HUES64 (cell line): ENCODE measurements around the gene CRISP1.

ENCODE experiments used
- H3K27ac ChIP-seq: 2 replicates; pipeline ENCODE4 v1.7.0; 2013; ENCODE audit warnings: low read depth, low read length, inconsistent platforms
- H3K27me3 ChIP-seq: 2 replicates; pipeline ENCODE4 v1.6.1; 2013; ENCODE audit warnings: mild to moderate bottlenecking, low read length; ENCODE audit not compliant: insufficient read depth
- H3K36me3 ChIP-seq: 2 replicates; pipeline ENCODE4 v1.6.1; 2013; ENCODE audit warnings: mild to moderate bottlenecking, low read length; ENCODE audit not compliant: insufficient read depth
- H3K4me1 ChIP-seq: 2 replicates; pipeline ENCODE4 v1.6.1; 2013; ENCODE audit warnings: mild to moderate bottlenecking, low read length, moderate library complexity; ENCODE audit not compliant: insufficient read depth
- H3K4me3 ChIP-seq: 2 replicates; pipeline ENCODE4 v1.5.1; 2013; ENCODE audit warnings: mild to moderate bottlenecking, low read length, moderate library complexity
- H3K9ac ChIP-seq: 2 replicates; pipeline ENCODE4 v1.6.1; 2013; ENCODE audit warnings: mild to moderate bottlenecking, low read depth, low read length
- H3K9me3 ChIP-seq: 2 replicates; pipeline ENCODE4 v1.6.1; 2013; ENCODE audit warnings: low read depth, low read length; ENCODE audit not compliant: insufficient read depth
- WGBS: fragments of 150-250, 120-280 bp; methylation state at CpG from one replicate; pipeline ENCODE4 v1.1.7; 2013; ENCODE audit warnings: missing lambda C conversion rate; 5-methylcytosine and 5-hydroxymethylcytosine counted together

The CRISP1 gene

GRCh38 chr6:49892280-49892679 is 25.9 kb upstream of the CRISP1 start:
- no peak overlapping the region for H3K27ac ChIP-seq
- WGBS: 87% methylated on average over 3 of the region's 3 CpGs
- H3K27me3 ChIP-seq: peaks cover 69% of the 10 kb centered on the region
- H3K9ac ChIP-seq: no peak overlapping the region
- H3K4me3 ChIP-seq: no peak overlapping the region
- H3K9me3 ChIP-seq: peaks cover 6% of the 10 kb centered on the region; the same call in 1 of the 2 replicates
- peaks cover 26% of the 10 kb centered on the region for H3K4me1 ChIP-seq
- H3K36me3 ChIP-seq: no peaks in the 10 kb centered on the region

DNA sequence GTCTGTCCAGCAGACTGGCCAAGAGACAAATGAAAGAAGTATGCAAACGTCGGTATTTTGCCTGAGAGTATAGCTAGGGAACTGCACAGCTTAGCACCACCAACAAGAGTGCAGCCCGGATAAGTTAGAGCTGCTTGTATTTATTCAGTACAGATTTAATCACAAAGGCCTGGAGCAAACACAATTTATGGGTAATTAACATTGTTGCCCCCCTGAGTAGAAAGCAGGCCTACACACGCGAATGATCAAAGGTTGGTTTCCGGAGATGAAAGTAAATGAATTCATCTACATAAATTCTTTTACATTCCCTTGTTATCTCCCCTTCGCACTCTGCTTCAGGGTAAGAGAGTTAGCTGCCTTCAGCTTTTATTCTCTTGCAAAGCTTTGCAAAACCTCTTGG is 24.7 kb upstream of the CRISP1 start:
- no peak overlapping the region for H3K4me3 ChIP-seq
- H3K4me1 ChIP-seq: peaks cover 26% of the 10 kb centered on the region
- H3K27me3 ChIP-seq: peaks cover 79% of the 10 kb centered on the region
- H3K9me3 ChIP-seq: peaks cover 6% of the 10 kb centered on the region; the same call in 1 of the 2 replicates
- no peaks in the 10 kb centered on the region for H3K36me3 ChIP-seq
- H3K9ac ChIP-seq: no peak overlapping the region
- WGBS: 3% methylated on average over 7 of the region's 7 CpGs
- no peak overlapping the region for H3K27ac ChIP-seq

- H3K4me1 ChIP-seq: peaks cover 26% of the 10 kb centered on the region
- H3K4me3 ChIP-seq: no peak overlapping the region
- WGBS: 91% methylated on average over 5 of the region's 5 CpGs
- H3K27ac ChIP-seq: no peak overlapping the region
- H3K36me3 ChIP-seq: no peaks in the 10 kb centered on the region
- H3K9ac ChIP-seq: no peak overlapping the region
- no peaks in the 10 kb centered on the region for H3K9me3 ChIP-seq
- H3K27me3 ChIP-seq: peaks cover 80% of the 10 kb centered on the region
Observed at GRCh38 chr6:49888742-49889431, 22.6 kb upstream of the CRISP1 start.

DNA sequence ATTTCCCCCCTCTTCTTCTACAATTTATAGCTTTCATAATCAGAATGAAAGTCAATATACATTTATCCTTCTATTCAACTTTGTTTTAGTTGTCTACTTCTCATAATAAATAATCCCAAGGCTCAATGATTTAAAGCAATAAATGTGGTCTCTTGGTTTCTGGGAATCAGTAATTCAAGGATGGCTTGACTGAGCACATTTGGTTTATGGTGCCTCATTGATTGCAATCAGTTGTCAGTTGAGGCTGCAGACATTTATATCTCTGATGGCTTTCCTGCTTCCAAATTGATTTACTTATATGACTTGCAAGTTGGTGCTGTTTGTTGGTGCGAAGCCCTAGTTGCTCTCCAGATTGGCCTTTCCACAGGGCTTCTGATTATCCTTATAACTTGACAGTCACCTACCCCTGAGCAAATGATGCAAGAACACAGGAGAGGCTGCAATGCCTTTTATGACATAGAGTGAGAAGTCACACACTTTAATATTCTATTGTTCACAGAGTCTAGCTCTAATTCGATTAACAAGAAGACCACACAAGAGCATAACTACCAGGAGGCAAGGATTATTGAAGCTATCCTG is 2.7 kb upstream of the CRISP1 start:
- no peaks in the 10 kb centered on the region for H3K9me3 ChIP-seq
- 47% methylated on average over 2 of the region's 2 CpGs for WGBS
- no peak overlapping the region for H3K4me3 ChIP-seq
- H3K27ac ChIP-seq: no peak overlapping the region
- no peaks in the 10 kb centered on the region for H3K27me3 ChIP-seq
- H3K9ac ChIP-seq: no peak overlapping the region
- H3K4me1 ChIP-seq: no peaks in the 10 kb centered on the region
- H3K36me3 ChIP-seq: no peaks in the 10 kb centered on the region

- H3K9me3 ChIP-seq: no peaks in the 10 kb centered on the region
- no peaks in the 10 kb centered on the region for H3K27me3 ChIP-seq
- H3K36me3 ChIP-seq: no peaks in the 10 kb centered on the region
- no peak overlapping the region for H3K27ac ChIP-seq
- WGBS: 66% methylated on average over 2 of the region's 2 CpGs
- H3K9ac ChIP-seq: no peak overlapping the region
- H3K4me3 ChIP-seq: no peak overlapping the region
- no peaks in the 10 kb centered on the region for H3K4me1 ChIP-seq
Observed at GRCh38 chr6:49856282-49856681, 10.1 kb downstream of the CRISP1 start.

GRCh38 chr6:49855221-49855620 is 11.1 kb downstream of the CRISP1 start:
- 92% methylated on average over 4 of the region's 4 CpGs for WGBS
- Histone ChIP-seq H3K27ac (no peak overlapping the region), H3K36me3 (no peaks in the 10 kb centered on the region), H3K4me3 (no peak overlapping the region), H3K27me3 (no peaks in the 10 kb centered on the region), H3K9me3 (no peaks in the 10 kb centered on the region), H3K9ac (no peak overlapping the region), H3K4me1 (no peaks in the 10 kb centered on the region)

DNA sequence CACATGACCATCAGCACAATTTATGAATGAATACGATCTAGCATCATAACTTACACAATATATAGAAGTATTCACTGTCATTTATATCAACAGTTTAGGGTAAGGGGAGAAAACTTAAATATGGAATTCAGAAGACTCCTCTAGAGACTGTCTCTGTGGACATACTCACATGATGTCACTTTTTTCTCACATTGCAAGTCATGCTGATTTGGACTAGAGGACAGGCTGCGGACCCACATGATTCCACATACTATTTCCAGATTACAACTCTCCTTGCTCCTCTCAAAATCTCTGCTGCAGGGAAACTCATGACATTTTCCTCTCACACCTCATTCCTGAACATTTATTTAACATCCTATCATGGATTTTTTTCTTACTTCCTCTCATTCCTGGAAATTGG is 13.4 kb downstream of the CRISP1 start:
- H3K9ac ChIP-seq: no peak overlapping the region
- H3K9me3 ChIP-seq: no peaks in the 10 kb centered on the region
- H3K4me1 ChIP-seq: no peaks in the 10 kb centered on the region
- no peaks in the 10 kb centered on the region for H3K36me3 ChIP-seq
- WGBS: 93% methylated on average over 1 of the region's 2 CpGs
- no peak overlapping the region for H3K27ac ChIP-seq
- no peaks in the 10 kb centered on the region for H3K27me3 ChIP-seq
- no peak overlapping the region for H3K4me3 ChIP-seq

DNA sequence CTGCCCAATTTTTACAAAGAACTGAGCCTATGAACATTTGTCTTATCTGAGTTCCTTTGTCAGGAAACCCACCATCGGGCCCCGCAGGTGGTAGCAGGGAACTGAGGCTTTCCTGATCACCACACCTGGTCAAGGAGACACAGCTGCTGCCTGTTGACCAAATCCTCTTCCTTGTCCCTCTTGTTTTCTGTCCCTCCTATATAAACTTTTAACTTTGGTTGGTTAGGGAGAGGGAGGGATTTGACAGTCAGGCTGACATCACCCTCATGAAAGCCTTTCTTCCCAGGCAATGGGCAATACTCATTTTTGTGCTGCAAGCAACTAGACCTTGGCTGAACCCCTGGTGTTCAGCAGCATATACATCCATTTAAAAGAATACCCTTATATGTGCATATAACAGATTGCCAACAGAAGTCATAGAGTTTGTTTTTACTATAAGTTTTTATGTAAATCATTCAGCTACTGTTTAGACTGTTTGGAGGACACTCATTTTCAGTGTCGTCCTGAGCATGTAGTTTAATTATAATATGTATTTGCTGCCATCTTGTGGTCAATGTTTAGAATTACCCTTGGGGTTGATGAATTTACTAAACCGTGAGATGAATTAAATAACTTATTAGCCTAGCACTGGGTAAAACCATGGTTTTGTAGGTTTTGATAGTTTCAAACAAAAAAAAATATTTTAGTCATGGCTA is 17.0 kb downstream of the CRISP1 start:
- H3K9me3 ChIP-seq: no peaks in the 10 kb centered on the region
- no peak overlapping the region for H3K9ac ChIP-seq
- 48% methylated on average over 4 of the region's 4 CpGs for WGBS
- no peaks in the 10 kb centered on the region for H3K27me3 ChIP-seq
- H3K27ac ChIP-seq: no peak overlapping the region
- H3K4me1 ChIP-seq: no peaks in the 10 kb centered on the region
- H3K4me3 ChIP-seq: no peak overlapping the region
- no peaks in the 10 kb centered on the region for H3K36me3 ChIP-seq

GRCh38 chr6:49847673-49848072 is 18.7 kb downstream of the CRISP1 start:
- 89% methylated on average over 2 of the region's 2 CpGs for WGBS
- Histone ChIP-seq H3K9me3 (no peaks in the 10 kb centered on the region), H3K4me3 (no peak overlapping the region), H3K36me3 (no peaks in the 10 kb centered on the region), H3K27me3 (no peaks in the 10 kb centered on the region), H3K4me1 (no peaks in the 10 kb centered on the region), H3K9ac (no peak overlapping the region), H3K27ac (no peak overlapping the region)

DNA sequence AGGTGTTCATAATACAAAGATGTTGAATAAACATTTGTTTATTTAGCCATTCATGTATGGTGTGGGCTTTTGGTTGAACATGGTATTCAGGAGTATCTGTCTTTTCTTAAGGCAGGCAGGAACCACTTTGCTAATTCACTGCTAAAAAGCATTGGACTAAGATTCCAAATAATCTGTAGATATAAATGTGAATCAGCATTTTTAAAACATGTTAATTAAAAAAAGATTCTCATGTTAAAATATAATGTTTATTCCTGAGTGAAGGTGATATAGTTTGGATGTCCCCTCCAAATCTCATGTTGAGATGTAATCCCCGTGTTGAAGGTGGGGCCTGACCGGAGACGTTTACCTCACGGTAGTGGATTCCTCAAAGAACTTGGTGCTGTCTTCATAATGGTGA is 19.3 kb downstream of the CRISP1 start:
- Histone ChIP-seq H3K27ac (no peak overlapping the region), H3K9me3 (no peaks in the 10 kb centered on the region), H3K9ac (no peak overlapping the region), H3K4me1 (no peaks in the 10 kb centered on the region), H3K4me3 (no peak overlapping the region), H3K27me3 (no peaks in the 10 kb centered on the region), H3K36me3 (no peaks in the 10 kb centered on the region)
- whole genome bisulfite sequencing: 94% methylated on average over 4 of the region's 4 CpGs

GRCh38 chr6:49841424-49841823 is 24.9 kb downstream of the CRISP1 start:
- Histone ChIP-seq H3K27ac (no peak overlapping the region), H3K4me3 (no peak overlapping the region), H3K9ac (no peak overlapping the region), H3K27me3 (no peaks in the 10 kb centered on the region), H3K4me1 (no peaks in the 10 kb centered on the region), H3K9me3 (no peaks in the 10 kb centered on the region), H3K36me3 (no peaks in the 10 kb centered on the region)
- 99% methylated on average over 4 of the region's 4 CpGs for WGBS
